Spinal cord (tissue), 10 donors: ENCODE results near the gene LRRC3. TPM values are rescaled to one million over a fixed set of nuclear protein-coding genes. Genes with fewer than 3 reads are reported as not detected.

Experiments
- DNase-seq, 6 donors: peaks; one replicate each; pipeline versions ENCODE4 v3.0.0 to v3.0.0-alpha.2; 2013 to 2015; ENCODE audit warnings: low spot score in 6 of 6, low read depth in 4 of 6
- H3K27ac ChIP-seq: one replicate; pipeline ENCODE4 v1.5.1; 2013; ENCODE audit warnings: low read depth, low read length, control low read depth
- H3K27me3 ChIP-seq: one replicate; pipeline ENCODE4 v1.6.1; 2013; ENCODE audit warnings: low read length; ENCODE audit not compliant: control insufficient read depth, insufficient read depth
- H3K36me3 ChIP-seq: one replicate; pipeline ENCODE4 v1.6.1; 2013; ENCODE audit warnings: low read length; ENCODE audit not compliant: control insufficient read depth, insufficient read depth
- H3K4me1 ChIP-seq: one replicate; pipeline ENCODE4 v1.6.1; 2013; ENCODE audit warnings: low read length; ENCODE audit not compliant: control insufficient read depth, insufficient read depth
- H3K4me3 ChIP-seq: one replicate; pipeline ENCODE4 v1.5.1; 2013; ENCODE audit warnings: low read depth, low read length, control low read depth
- H3K9me3 ChIP-seq: one replicate; pipeline ENCODE4 v1.6.1; 2013; ENCODE audit warnings: low read length; ENCODE audit not compliant: control insufficient read depth, insufficient read depth
- WGBS: methylation state at CpG from one replicate; pipeline ENCODE4 v1.1.5; 2013; ENCODE audit warnings: missing lambda C conversion rate; ENCODE audit not compliant: insufficient coverage; 5-methylcytosine and 5-hydroxymethylcytosine counted together
- polyA plus RNA-seq, 2 donors: library from polyadenylated mRNA; unstranded; fragments of 120-200 nt; gene quantifications; one replicate each; pipeline ENCODE4 v1.2.1, GENCODE V29; 2013; ENCODE audit not compliant: insufficient read length in 2 of 2
- total RNA-seq, 2 donors: library from RNA; depleted of rRNA in 1 of 2; stranded (reverse); fragments of 120-200 nt in 1 of 2; fragments of >200 nt in 1 of 2; gene quantifications; one replicate each; pipeline versions ENCODE4 v1.2.3 to v1.2.4, GENCODE V29; 2013 to 2014
- donor health status: healthy.

The LRRC3 gene
- total and polyA plus RNA-seq, 4 donors = 1.4 to 6.5 (median 3.4) TPM

DNA sequence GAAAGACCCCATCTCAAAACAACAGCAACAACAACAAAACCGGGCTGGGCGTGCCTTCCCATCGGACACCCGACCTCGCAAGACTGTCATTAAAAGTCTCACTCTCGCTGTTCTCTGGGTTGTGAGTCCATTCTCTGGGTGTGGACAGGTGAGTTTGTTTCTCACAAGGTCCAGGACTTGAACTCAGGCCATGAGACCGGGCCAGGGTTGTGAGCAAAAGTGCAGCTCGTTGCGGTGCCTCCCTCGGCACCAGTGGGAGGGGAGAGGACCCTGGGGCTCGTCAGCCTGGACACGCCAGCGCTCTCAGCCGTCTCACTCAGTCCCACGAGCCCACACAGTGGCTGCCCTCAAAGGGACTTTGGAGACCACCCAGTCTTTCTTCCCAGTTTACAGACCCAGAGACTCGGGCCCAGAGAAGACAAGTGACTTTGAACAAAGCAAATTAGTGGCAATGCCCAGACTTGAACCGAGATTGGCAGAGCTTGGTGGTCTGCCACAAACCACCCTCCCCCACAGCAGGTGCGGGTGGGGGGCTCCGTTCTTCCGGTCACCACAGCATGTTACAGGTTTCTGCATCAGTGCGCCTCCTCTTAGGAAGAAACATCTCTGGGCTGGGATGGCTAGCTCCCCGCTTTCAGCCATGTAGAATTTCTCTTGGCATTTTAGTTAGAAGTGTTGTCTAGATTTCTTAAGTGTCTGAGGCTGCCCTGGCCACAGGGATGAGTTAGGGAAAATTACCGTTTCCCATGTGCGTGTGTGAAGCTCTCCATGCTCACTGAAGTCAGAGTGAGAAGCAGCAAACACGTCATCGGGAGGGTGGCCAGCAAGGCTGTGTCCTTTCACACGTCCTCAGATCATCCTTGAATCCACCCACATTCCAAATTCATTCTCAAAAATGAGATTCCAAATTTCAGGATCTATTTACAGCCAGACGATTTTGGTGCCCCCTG is 28.3 kb downstream of the LRRC3 start:
- Histone ChIP-seq H3K27ac (no peak overlapping the region), H3K36me3 (peaks cover 5% of the 10 kb centered on the region), H3K4me1 (no peaks in the 10 kb centered on the region), H3K9me3 (peaks cover 2% of the 10 kb centered on the region), H3K27me3 (no peaks in the 10 kb centered on the region), H3K4me3 (no peak overlapping the region)
- 78% methylated on average over 28 of the region's 28 CpGs for WGBS
- no peak for DNase-seq

- Histone ChIP-seq H3K4me1 (no peaks in the 10 kb centered on the region), H3K27ac (no peak overlapping the region), H3K36me3 (peaks cover 5% of the 10 kb centered on the region), H3K4me3 (no peak overlapping the region), H3K27me3 (no peaks in the 10 kb centered on the region), H3K9me3 (peaks cover 2% of the 10 kb centered on the region)
- DNase-seq = no peak
- WGBS = 86% methylated on average over 16 of the region's 43 CpGs
Measured at GRCh38 chr21:44484498-44485253, 29.4 kb downstream of the LRRC3 start.

- H3K27me3 ChIP-seq = no peaks in the 10 kb centered on the region
- WGBS = 75% methylated on average over 22 of the region's 25 CpGs
- no peak overlapping the region for H3K27ac ChIP-seq
- H3K9me3 ChIP-seq = peaks cover 2% of the 10 kb centered on the region
- DNase-seq = peak in 1 of 6 donors; percentile 28
- no peaks in the 10 kb centered on the region for H3K4me1 ChIP-seq
- H3K36me3 ChIP-seq = peaks cover 3% of the 10 kb centered on the region
- H3K4me3 ChIP-seq = no peak overlapping the region
Measured at GRCh38 chr21:44485254-44485793, 30.0 kb downstream of the LRRC3 start.

DNA sequence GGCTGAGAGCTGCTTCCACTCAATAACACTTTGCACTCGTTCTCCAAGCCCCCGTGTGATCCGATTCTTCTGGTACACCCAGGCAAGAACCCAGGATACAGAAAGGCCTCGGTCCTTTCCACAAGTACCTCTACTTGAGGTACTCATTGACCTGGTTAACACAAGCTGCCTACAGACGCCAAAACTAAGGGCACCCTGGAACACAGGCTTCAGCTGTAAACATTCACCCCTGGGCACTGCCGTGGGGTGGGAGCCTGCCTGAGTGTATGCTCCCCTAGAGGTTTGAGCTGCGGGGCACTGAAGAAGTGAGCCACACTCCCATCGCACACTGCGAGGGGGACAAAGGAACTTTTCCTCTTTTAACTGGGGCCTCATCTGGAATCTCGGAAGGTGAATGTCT is 30.5 kb downstream of the LRRC3 start:
- Histone ChIP-seq H3K4me3 (no peak overlapping the region), H3K27me3 (no peaks in the 10 kb centered on the region), H3K27ac (no peak overlapping the region), H3K9me3 (peaks cover 2% of the 10 kb centered on the region), H3K4me1 (no peaks in the 10 kb centered on the region), H3K36me3 (no peaks in the 10 kb centered on the region)
- 79% methylated on average over 9 of the region's 10 CpGs for WGBS
- no peak for DNase-seq

DNA sequence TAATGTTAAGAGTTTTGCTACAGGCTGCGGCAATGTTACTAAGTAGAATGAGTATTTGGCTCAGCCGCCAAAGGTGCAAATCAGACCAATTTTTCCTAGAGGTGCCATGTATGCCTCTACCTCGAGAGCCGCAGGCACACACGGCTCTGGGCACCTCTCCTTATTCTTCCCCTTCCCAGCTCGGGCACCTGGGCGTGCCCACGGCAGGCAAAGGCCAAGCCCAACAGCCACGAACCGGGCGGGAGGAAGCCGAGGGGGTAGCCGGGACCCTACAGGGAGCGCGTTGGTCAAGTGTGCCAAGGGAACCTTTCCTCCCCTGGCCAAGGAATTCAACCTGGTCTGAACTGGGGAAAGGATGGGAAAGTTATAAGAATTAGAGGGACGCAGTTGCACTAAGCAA is 31.0 kb downstream of the LRRC3 start:
- peaks cover 2% of the 10 kb centered on the region for H3K9me3 ChIP-seq
- no peak overlapping the region for H3K27ac ChIP-seq
- no peaks in the 10 kb centered on the region for H3K4me1 ChIP-seq
- 82% methylated on average over 12 of the region's 16 CpGs for WGBS
- H3K27me3 ChIP-seq = no peaks in the 10 kb centered on the region
- DNase-seq = no peak
- no peak overlapping the region for H3K4me3 ChIP-seq
- H3K36me3 ChIP-seq = no peaks in the 10 kb centered on the region

DNA sequence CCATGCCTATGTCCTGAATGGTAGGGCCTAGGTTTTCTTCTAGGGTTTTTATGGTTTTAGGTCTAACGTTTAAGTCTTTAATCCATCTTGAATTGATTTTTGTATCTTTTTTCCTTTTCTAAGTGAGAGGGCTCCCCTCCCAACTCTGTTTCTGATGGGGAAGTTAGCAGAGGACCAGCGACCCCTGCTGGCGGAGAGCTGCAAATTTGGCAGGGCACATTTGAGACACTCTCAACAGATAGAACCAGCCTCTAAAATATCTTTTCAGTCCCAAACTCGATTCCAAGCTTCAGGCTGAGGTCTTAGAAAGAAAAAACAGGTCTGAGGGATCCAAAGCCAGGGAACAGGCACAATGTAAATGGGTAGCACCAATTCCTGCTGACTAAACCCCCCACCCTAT is 32.5 kb downstream of the LRRC3 start:
- Histone ChIP-seq H3K4me3 (no peak overlapping the region), H3K9me3 (peaks cover 2% of the 10 kb centered on the region), H3K27ac (no peak overlapping the region), H3K36me3 (no peaks in the 10 kb centered on the region), H3K4me1 (no peaks in the 10 kb centered on the region), H3K27me3 (no peaks in the 10 kb centered on the region)
- WGBS = 14% methylated on average over 1 of the region's 4 CpGs
- DNase-seq = no peak

DNA sequence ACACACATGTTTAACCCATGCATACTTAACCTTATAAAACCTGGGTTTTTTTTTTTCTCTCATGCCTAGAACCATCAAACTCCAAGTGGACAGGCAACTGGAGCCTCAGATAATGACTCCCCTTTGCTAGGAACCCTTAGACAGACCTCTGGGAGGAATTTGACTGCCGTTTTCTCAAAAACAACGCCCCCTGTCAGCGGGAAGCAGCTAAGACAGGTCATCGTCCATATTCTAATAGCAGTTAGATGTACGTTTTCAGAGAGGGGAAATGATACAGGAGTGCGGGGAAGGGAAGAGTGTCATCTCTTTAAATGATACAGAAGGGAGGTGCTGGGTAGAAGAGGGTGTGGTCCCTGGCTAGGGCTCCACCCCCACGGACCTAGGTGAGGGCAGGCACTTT is 34.7 kb downstream of the LRRC3 start:
- peaks cover 2% of the 10 kb centered on the region for H3K9me3 ChIP-seq
- 52% methylated on average over 5 of the region's 7 CpGs for WGBS
- DNase-seq = no peak

GRCh38 chr21:44490405-44490804 is 35.1 kb downstream of the LRRC3 start:
- Histone ChIP-seq H3K27ac (no peak overlapping the region), H3K27me3 (no peaks in the 10 kb centered on the region), H3K4me1 (no peaks in the 10 kb centered on the region), H3K9me3 (peaks cover 2% of the 10 kb centered on the region), H3K36me3 (no peaks in the 10 kb centered on the region), H3K4me3 (no peak overlapping the region)
- DNase-seq = no peak
- 98% methylated on average over 18 of the region's 19 CpGs for WGBS

More for the DNA sequence above, 34.7 kb downstream of the LRRC3 start:
- H3K4me3 ChIP-seq = no peak overlapping the region
- H3K27ac ChIP-seq = no peak overlapping the region
- H3K27me3 ChIP-seq = no peaks in the 10 kb centered on the region
- H3K36me3 ChIP-seq = no peaks in the 10 kb centered on the region
- H3K4me1 ChIP-seq = no peaks in the 10 kb centered on the region

DNA sequence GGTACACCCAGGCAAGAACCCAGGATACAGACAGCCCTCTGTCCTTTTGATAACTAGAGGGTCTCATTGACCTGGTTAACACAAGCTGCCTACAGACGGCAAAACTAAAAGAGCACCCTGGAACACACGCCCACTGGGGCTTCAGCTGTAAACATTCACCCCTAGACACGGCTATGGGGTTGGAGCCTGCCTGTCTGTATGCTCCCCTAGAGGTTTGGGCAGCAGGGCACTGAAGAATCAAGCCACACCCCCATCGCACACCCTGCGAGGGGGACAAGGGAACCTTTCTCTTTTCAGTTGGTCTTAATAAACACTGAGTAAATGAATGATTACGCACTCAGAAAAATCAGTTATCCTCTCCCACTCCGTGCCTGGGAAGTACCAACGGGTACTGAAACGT is 35.5 kb downstream of the LRRC3 start:
- Histone ChIP-seq H3K9me3 (peaks cover 2% of the 10 kb centered on the region), H3K4me3 (no peak overlapping the region), H3K27ac (no peak overlapping the region), H3K27me3 (no peaks in the 10 kb centered on the region), H3K36me3 (no peaks in the 10 kb centered on the region), H3K4me1 (no peaks in the 10 kb centered on the region)
- 84% methylated on average over 3 of the region's 9 CpGs for WGBS
- no peak for DNase-seq
